Mesothelial cell of epicardium (in vitro differentiated cells): ENCODE measurements around the gene PIGW. TPM values are rescaled to one million over a fixed set of nuclear protein-coding genes. Genes with fewer than 3 reads are reported as not detected.

Experiments used
- DNase-seq, 2 experiments: peaks; one replicate each; pipeline ENCODE4 v3.0.0; 2021; ENCODE audit warnings: low spot score in 2 of 2; ENCODE audit not compliant: unreplicated experiment in 2 of 2
- H3K27ac Mint-ChIP-seq: 2 replicates; pipeline ENCODE4 v1.8.0; 2021; ENCODE audit warnings: mixed read lengths
- H3K27me3 Mint-ChIP-seq: 2 replicates; pipeline ENCODE4 v1.8.0; 2021; ENCODE audit warnings: low read depth, mixed read lengths
- H3K36me3 Mint-ChIP-seq: 2 replicates; pipeline ENCODE4 v1.8.0; 2021; ENCODE audit warnings: mixed read lengths
- H3K4me1 Mint-ChIP-seq: 2 replicates; pipeline ENCODE4 v1.8.0; 2021; ENCODE audit warnings: mixed read lengths
- H3K4me3 Mint-ChIP-seq: 2 replicates; pipeline ENCODE4 v1.8.0; 2021; ENCODE audit warnings: mild to moderate bottlenecking, moderate library complexity, mixed read lengths
- H3K9me3 Mint-ChIP-seq: 2 replicates; pipeline ENCODE4 v1.8.0; 2021; ENCODE audit warnings: mixed read lengths
- total RNA-seq: library from RNA; stranded (reverse); gene quantifications from 3 replicates; pipeline ENCODE4 v1.2.1, GENCODE V29; 2021
- TF ChIP-seq, protein P1 (sequence below): fragments of 200-600 bp; sonication (generic); IDR thresholded peaks from one replicate; pipeline ENCODE4 v1.5.0; 2021; ENCODE audit warnings: antibody characterized with exemption; ENCODE audit not compliant: unreplicated experiment

PIGW gene
- total RNA-seq, 1 donor from 2014 or later = 8.8 TPM

DNA sequence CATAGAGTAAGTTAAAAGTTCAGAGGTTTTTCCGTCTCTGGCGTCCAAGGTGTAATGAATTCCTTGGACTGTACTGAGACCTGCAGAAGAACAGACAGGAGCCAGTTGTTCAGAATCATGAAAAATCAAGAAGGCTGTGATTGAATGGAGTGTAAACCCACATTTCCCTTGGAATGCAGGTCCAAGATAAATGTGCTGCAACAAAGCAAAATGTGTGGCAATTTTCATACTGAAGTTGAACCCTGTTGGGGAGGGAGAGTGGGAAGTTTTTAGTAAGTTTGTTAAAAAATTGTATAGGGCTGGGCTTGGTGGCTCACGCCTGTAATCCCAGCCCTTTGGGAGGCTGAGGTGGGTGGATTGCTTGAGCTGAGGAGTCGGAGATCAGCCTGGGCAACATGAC, 31.3 kb downstream of the PIGW start:
- DNase-seq = no peak
- Mint-ChIP-seq H3K36me3 (peaks cover 37% of the 10 kb centered on the region), H3K4me3 (no peak overlapping the region), H3K4me1 (no peaks in the 10 kb centered on the region), H3K27me3 (no peaks in the 10 kb centered on the region), H3K27ac (no peak overlapping the region), H3K9me3 (no peaks in the 10 kb centered on the region)
- TF ChIP-seq, protein P1, sequence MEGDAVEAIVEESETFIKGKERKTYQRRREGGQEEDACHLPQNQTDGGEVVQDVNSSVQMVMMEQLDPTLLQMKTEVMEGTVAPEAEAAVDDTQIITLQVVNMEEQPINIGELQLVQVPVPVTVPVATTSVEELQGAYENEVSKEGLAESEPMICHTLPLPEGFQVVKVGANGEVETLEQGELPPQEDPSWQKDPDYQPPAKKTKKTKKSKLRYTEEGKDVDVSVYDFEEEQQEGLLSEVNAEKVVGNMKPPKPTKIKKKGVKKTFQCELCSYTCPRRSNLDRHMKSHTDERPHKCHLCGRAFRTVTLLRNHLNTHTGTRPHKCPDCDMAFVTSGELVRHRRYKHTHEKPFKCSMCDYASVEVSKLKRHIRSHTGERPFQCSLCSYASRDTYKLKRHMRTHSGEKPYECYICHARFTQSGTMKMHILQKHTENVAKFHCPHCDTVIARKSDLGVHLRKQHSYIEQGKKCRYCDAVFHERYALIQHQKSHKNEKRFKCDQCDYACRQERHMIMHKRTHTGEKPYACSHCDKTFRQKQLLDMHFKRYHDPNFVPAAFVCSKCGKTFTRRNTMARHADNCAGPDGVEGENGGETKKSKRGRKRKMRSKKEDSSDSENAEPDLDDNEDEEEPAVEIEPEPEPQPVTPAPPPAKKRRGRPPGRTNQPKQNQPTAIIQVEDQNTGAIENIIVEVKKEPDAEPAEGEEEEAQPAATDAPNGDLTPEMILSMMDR = no peak

DNA sequence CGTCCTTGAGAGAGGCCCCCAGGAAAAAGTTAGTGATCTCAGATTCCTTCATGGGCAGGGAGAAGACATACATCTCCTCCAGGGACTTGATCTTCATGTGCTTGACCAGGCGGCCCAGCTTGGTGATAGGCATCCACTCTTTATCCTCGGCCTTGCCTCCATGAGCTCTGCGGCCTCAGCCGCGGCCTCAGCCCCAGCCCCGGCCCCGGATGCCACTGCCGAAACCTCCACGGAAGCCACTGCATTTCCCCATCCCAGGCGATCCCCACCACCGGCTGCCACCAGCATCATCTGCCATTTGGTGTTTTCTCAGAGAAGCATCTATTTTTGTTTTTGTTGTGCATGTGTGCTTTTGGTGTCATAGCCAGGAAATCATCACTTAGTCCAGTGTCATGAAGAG, 40.2 kb downstream of the PIGW start:
- peaks cover 43% of the 10 kb centered on the region for H3K36me3 Mint-ChIP-seq
- H3K27ac Mint-ChIP-seq = no peak overlapping the region
- H3K9me3 Mint-ChIP-seq = no peaks in the 10 kb centered on the region
- DNase-seq = no peak
- H3K4me1 Mint-ChIP-seq = no peaks in the 10 kb centered on the region
- H3K4me3 Mint-ChIP-seq = no peak overlapping the region
- TF ChIP-seq, protein P1 = no peak
- H3K27me3 Mint-ChIP-seq = no peaks in the 10 kb centered on the region

DNA sequence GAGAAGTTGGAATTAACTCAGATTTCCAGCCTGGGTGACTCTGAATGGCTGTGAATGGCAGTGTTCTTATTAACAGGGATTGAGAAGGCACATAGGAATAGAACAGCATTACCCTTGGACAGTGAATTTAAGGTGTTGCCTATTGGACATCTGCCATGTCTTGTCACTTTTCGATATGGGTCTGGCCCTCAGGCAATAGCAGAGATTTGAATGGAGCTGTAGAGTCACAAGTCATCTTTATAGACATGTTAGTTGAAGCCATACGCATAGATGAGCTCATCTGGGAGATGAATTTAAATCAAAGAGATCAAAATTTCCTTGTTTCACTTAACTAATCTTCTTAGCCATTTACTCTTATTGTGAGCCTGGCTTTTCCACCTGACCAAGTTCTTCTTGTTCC, 42.0 kb downstream of the PIGW start:
- Mint-ChIP-seq H3K27me3 (no peaks in the 10 kb centered on the region), H3K9me3 (no peaks in the 10 kb centered on the region), H3K4me1 (no peaks in the 10 kb centered on the region), H3K4me3 (no peak overlapping the region), H3K36me3 (peaks cover 47% of the 10 kb centered on the region), H3K27ac (no peak overlapping the region)
- TF ChIP-seq, protein P1 = no peak
- no peak for DNase-seq

DNA sequence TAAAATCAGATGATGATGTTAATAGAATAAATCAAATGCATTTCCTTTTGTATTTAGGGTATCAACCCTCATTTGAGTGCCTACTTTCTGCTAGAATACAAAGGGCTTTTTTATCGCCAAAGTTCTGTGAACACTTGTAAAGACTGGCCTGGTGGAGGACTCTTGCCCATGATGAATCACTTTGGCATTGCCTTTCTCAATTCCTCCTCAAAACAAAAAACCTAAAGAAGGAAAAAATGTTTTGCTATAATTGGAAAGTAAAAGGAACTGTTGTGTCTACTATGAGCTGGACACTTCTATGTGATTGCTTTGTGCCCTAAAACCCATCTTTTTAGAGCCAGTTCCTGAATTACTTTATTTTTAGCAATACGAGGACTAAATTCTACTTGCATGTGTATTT, 43.9 kb downstream of the PIGW start:
- Mint-ChIP-seq H3K36me3 (peaks cover 36% of the 10 kb centered on the region), H3K27me3 (no peaks in the 10 kb centered on the region), H3K27ac (no peak overlapping the region), H3K4me3 (no peak overlapping the region), H3K9me3 (no peaks in the 10 kb centered on the region), H3K4me1 (no peaks in the 10 kb centered on the region)
- DNase-seq = no peak
- TF ChIP-seq, protein P1 = no peak

DNA sequence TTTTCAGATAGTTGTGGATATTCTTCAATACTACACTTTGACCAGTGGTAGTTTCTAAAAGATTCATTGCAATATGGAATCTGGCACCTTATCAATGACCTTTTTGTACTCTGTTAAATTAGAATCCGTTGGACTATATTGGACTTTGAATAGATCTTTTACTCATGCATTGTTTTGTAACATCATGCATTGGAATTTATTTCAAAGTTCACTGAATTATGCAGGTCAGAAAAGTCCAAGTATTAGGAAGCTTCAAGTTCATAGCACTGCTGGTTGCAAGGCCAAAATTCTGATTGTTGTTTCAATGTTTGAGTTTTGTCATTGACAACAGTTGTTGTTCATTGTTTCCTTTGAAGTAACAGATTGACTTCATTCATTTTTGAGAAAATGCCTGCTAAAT, 49.0 kb downstream of the PIGW start:
- Mint-ChIP-seq H3K27ac (no peak overlapping the region), H3K27me3 (no peaks in the 10 kb centered on the region), H3K36me3 (peaks cover 30% of the 10 kb centered on the region), H3K4me3 (no peak overlapping the region), H3K4me1 (no peaks in the 10 kb centered on the region), H3K9me3 (no peaks in the 10 kb centered on the region)
- TF ChIP-seq, protein P1 = no peak
- no peak for DNase-seq

DNA sequence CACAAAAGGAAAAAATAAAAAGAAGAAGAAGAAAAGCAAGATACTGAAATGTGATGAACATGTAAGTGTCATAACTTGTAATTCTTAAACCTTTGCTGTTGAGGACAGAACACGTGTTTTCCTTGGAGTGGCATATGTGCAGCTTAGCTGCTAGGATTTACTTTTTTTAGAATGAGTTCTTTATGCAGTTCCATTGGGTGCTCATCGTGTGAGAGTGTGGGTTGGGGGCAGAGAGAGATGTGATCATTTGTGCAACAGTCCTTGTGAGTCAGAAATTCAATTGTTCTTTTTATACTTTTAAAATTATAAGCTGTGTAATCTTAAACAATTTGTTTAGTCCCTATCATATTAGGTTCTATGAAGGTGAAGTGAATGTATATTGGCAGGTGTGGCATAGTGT, 51.4 kb downstream of the PIGW start:
- H3K27ac Mint-ChIP-seq = no peak overlapping the region
- no peak for DNase-seq
- H3K36me3 Mint-ChIP-seq = peaks cover 19% of the 10 kb centered on the region
- H3K4me1 Mint-ChIP-seq = no peaks in the 10 kb centered on the region
- H3K27me3 Mint-ChIP-seq = no peaks in the 10 kb centered on the region
- no peaks in the 10 kb centered on the region for H3K9me3 Mint-ChIP-seq
- TF ChIP-seq, protein P1 = no peak
- H3K4me3 Mint-ChIP-seq = no peak overlapping the region
